ENCODE measurements around the gene PHLPP1.
"Not testable (repeated sequence)": the region's sequence is repeated elsewhere in the genome, so short reads cannot be mapped to it uniquely, and the experiment has no call there.

The PHLPP1 gene

DNA sequence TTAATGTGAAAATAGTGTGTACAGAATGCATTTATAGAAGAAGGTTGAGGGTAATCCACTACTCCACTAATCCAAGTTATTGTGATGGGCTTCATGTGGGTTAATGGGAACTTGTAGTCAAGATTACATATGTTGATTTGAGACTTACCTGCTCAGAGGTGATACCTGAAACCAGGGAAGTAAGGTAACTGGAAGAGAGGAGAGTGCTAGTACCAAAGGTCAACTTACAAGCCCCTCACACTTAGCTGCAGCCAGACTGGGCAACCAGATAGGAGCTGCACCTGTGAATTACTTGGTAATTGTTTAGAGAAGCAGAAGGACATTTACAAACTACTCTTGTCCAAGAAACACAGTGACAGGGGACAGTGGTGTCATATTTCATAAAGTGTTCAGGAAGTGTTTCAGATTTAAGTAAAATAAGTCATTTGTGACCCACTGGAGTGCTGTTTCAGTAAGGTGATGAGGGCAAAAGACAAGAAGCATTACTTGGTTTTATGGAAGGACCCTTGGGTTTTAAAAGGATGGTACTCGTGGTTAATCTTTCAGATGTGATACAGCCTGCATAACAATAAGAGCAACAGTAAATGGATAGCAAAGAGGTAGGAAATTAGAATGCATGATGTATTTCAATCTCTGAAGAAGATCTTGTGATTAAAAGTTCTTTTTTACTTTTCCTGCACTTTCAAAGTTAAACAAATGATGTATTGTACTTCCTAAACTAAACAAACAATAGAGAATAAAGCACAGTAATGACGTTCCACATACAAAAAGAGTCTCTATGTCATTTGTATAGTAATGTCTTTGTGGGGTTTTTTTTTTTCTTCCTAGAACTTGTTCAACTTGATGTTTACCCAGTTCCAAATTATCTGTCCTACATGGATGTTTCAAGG, 189.3 kb downstream of the PHLPP1 start:
- Histone ChIP-seq H4K20me1 (ENCODE audit: insufficient read depth, low read length, poor library complexity, severe bottlenecking) (no peaks in the 10 kb centered on the region), H3K79me2 (ENCODE audit: insufficient read depth, low read length) (no peaks in the 10 kb centered on the region), H3K27me3 (ENCODE audit: insufficient read depth, low read length, poor library complexity, severe bottlenecking) (no peaks in the 10 kb centered on the region), H3K4me2 (ENCODE audit: low read depth, low read length, poor library complexity, severe bottlenecking) (no peak overlapping the region), H3K9ac (ENCODE audit: low read depth, low read length, poor library complexity, severe bottlenecking) (no peak overlapping the region), H3K4me1 (ENCODE audit: insufficient read depth, low read length, poor library complexity, severe bottlenecking) (peaks cover 12% of the 10 kb centered on the region), H3F3A (ENCODE audit: low read depth) (no peaks in the 10 kb centered on the region), H3K9me3 (ENCODE audit: insufficient read depth, low read depth, low read length) (no peaks in the 10 kb centered on the region), H2AFZ (ENCODE audit: low read length) (no peak overlapping the region), H3K36me3 (ENCODE audit: insufficient read depth, low read length) (peaks cover 43% of the 10 kb centered on the region; the same call in 1 of the 2 replicates), H3K4me3 (ENCODE audit: low read length, poor library complexity, severe bottlenecking) (no peak overlapping the region), H3K9me2 (replicated peaks; ENCODE audit: low read depth, low read length) (no peaks in the 10 kb centered on the region)
- TF ChIP-seq EZH2phosphoT487 (IDR thresholded peaks at IDR 0.05; ENCODE audit: borderline replicate concordance): no peak
- TF ChIP-seq, protein P1, sequence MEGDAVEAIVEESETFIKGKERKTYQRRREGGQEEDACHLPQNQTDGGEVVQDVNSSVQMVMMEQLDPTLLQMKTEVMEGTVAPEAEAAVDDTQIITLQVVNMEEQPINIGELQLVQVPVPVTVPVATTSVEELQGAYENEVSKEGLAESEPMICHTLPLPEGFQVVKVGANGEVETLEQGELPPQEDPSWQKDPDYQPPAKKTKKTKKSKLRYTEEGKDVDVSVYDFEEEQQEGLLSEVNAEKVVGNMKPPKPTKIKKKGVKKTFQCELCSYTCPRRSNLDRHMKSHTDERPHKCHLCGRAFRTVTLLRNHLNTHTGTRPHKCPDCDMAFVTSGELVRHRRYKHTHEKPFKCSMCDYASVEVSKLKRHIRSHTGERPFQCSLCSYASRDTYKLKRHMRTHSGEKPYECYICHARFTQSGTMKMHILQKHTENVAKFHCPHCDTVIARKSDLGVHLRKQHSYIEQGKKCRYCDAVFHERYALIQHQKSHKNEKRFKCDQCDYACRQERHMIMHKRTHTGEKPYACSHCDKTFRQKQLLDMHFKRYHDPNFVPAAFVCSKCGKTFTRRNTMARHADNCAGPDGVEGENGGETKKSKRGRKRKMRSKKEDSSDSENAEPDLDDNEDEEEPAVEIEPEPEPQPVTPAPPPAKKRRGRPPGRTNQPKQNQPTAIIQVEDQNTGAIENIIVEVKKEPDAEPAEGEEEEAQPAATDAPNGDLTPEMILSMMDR (conservative IDR thresholded peaks at IDR 0.05; ENCODE audit: low read length): no peak

DNA sequence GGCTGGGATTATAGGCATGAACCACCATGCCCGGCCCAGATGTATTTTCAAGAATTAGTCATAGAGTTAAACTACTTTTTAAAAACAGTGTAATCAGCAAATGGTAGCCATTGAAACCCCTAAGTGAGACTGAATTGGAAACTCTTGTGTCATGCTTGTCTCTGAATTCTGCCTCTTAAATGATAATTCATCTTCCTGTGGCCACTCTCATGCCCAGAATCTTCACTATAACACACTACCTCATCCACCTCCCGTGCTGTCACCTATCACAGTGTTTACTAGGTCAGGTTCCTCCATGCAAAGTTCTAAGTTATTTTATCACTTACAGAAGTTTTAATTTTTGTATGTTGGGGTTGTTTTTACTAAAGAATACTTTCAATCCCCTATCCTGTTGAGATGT, 197.5 kb downstream of the PHLPP1 start:
- H3F3A ChIP-seq (ENCODE audit: low read depth): no peaks in the 10 kb centered on the region
- H4K20me1 ChIP-seq (ENCODE audit: insufficient read depth, low read length, poor library complexity, severe bottlenecking): no peaks in the 10 kb centered on the region
- peaks cover 19% of the 10 kb centered on the region; the same call in 1 of the 2 replicates for H3K36me3 ChIP-seq (ENCODE audit: insufficient read depth, low read length)
- H2AFZ ChIP-seq (ENCODE audit: low read length): no peak overlapping the region
- peaks cover 10% of the 10 kb centered on the region for H3K4me1 ChIP-seq (ENCODE audit: insufficient read depth, low read length, poor library complexity, severe bottlenecking)
- H3K9me3 ChIP-seq (ENCODE audit: insufficient read depth, low read depth, low read length): no peaks in the 10 kb centered on the region
- TF ChIP-seq EZH2phosphoT487 (IDR thresholded peaks at IDR 0.05; ENCODE audit: borderline replicate concordance): no peak
- TF ChIP-seq, protein P1 (conservative IDR thresholded peaks at IDR 0.05; ENCODE audit: low read length): no peak
- H3K79me2 ChIP-seq (ENCODE audit: insufficient read depth, low read length): no peaks in the 10 kb centered on the region
- no peak overlapping the region for H3K9ac ChIP-seq (ENCODE audit: low read depth, low read length, poor library complexity, severe bottlenecking)
- H3K9me2 ChIP-seq (replicated peaks; ENCODE audit: low read depth, low read length): no peaks in the 10 kb centered on the region
- no peak overlapping the region for H3K4me3 ChIP-seq (ENCODE audit: low read length, poor library complexity, severe bottlenecking)
- no peak overlapping the region for H3K4me2 ChIP-seq (ENCODE audit: low read depth, low read length, poor library complexity, severe bottlenecking)
- H3K27me3 ChIP-seq (ENCODE audit: insufficient read depth, low read length, poor library complexity, severe bottlenecking): no peaks in the 10 kb centered on the region

DNA sequence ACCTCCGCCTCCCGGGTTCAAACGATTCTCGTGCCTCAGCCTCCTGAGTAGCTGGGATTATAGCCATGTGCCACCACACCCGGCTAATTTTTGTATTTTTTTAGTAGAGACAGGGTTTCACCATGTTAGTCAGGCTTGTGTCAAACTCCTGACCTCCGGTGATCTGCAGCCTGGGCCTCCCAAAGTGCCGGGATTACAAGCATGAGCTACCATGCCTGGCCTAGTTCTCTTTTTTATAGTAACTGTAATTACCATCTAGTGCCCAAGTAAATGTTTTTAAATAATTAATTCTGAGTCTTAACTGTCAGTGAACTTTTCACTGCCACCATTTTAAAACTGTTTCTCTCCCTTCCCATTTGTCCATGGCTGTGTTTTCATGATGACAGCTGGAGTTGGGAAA, 198.5 kb downstream of the PHLPP1 start:
- H3K4me3 ChIP-seq (ENCODE audit: low read length, poor library complexity, severe bottlenecking); H3K9ac ChIP-seq (ENCODE audit: low read depth, low read length, poor library complexity, severe bottlenecking); H3K4me2 ChIP-seq (ENCODE audit: low read depth, low read length, poor library complexity, severe bottlenecking); H3K27me3 ChIP-seq (ENCODE audit: insufficient read depth, low read length, poor library complexity, severe bottlenecking); H3K9me3 ChIP-seq (ENCODE audit: insufficient read depth, low read depth, low read length); H3F3A ChIP-seq (ENCODE audit: low read depth); H3K9me2 ChIP-seq (replicated peaks; ENCODE audit: low read depth, low read length); H4K20me1 ChIP-seq (ENCODE audit: insufficient read depth, low read length, poor library complexity, severe bottlenecking); H2AFZ ChIP-seq (ENCODE audit: low read length); H3K79me2 ChIP-seq (ENCODE audit: insufficient read depth, low read length): not testable (repeated sequence)
- Histone ChIP-seq H3K4me1 (ENCODE audit: insufficient read depth, low read length, poor library complexity, severe bottlenecking) (peaks cover 10% of the 10 kb centered on the region), H3K36me3 (ENCODE audit: insufficient read depth, low read length) (peaks cover 19% of the 10 kb centered on the region; the same call in 1 of the 2 replicates)
